ENCODE measurements around the gene TMEM255B. TPM values are rescaled to one million over a fixed set of nuclear protein-coding genes. Genes with fewer than 3 reads are reported as not detected.
A peak's percentile ranks its signal among the peaks of the same experiment; 100 is the strongest.

The TMEM255B gene
- polyA plus RNA-seq, 6 donors from 2014 or later, result 0.05 to 1.5 (median 0.65) TPM

DNA sequence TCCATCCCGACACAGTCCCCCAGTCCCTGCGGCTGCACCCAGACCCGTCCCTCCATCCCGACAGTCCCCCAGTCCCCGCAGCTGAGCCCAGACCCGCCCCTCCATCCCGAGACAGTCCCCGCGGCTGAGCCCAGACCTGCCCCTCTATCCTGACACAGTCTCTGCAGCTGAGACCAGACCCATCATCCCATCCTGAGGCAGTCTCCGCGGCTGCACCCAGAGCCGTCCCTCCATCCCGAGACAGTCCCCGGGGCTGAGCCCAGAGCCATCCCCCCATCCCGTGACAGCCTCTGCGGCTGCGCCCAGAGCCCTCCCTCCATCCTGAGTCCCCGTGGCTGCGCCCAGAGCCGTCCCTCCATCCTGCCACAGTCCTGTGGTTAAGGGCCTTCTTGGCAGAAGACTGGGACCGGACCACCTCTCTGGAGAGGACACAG, 28.8 kb upstream of the TMEM255B start:
- Mint-ChIP-seq H3K4me3 (no peak overlapping the region), H3K36me3 (no peaks in the 10 kb centered on the region), H3K4me1 (peaks cover 0 to 7% (median 5%) of the 10 kb centered on the region in 3 donors), H3K27ac (no peak overlapping the region), H3K27me3 (peaks cover 0 to 14% (median 0%) of the 10 kb centered on the region in 3 donors), H3K9me3 (peaks cover 0 to 4% (median 0%) of the 10 kb centered on the region in 7 donors)
- no peak for DNase-seq
- no peak for ATAC-seq (ENCODE audit: low read depth in 2 of 2)

DNA sequence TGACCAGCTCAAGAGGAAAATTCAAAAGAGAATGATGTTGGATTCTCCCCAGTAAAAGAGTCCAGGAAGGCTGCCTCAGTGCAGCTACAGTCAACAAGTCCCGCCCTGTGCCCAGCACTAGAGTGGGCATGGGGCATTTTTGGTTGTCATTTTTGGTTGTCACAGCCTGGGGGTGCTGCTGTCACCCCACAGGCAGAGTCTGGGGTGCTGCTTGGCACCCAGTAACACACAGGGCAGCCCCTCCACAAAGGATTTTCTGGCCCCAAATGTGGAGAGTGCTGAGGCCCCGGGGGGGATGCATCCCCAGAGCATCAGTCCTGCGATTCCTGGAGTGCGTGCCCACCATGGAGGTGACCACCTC, 28.2 kb upstream of the TMEM255B start:
- ATAC-seq (ENCODE audit: low read depth in 2 of 2), result no peak
- Mint-ChIP-seq H3K4me3 (no peak overlapping the region), H3K36me3 (no peaks in the 10 kb centered on the region), H3K27ac (no peak overlapping the region), H3K4me1 (peaks cover 0 to 7% (median 5%) of the 10 kb centered on the region in 3 donors), H3K27me3 (peaks cover 0 to 14% (median 0%) of the 10 kb centered on the region in 3 donors), H3K9me3 (peaks cover 0 to 4% (median 0%) of the 10 kb centered on the region in 7 donors)
- DNase-seq, result no peak

- no peak for ATAC-seq (ENCODE audit: low read depth in 2 of 2)
- Mint-ChIP-seq H3K36me3 (no peaks in the 10 kb centered on the region), H3K4me1 (peaks cover 0 to 7% (median 5%) of the 10 kb centered on the region in 3 donors), H3K4me3 (no peak overlapping the region), H3K27me3 (peaks cover 0 to 15% (median 0%) of the 10 kb centered on the region in 3 donors), H3K9me3 (peaks cover 0 to 4% (median 0%) of the 10 kb centered on the region in 7 donors), H3K27ac (no peak overlapping the region)
- no peak for DNase-seq
These were observed 27.5 kb upstream of the TMEM255B start for GRCh38 chr13:113731192-113732175.

DNA sequence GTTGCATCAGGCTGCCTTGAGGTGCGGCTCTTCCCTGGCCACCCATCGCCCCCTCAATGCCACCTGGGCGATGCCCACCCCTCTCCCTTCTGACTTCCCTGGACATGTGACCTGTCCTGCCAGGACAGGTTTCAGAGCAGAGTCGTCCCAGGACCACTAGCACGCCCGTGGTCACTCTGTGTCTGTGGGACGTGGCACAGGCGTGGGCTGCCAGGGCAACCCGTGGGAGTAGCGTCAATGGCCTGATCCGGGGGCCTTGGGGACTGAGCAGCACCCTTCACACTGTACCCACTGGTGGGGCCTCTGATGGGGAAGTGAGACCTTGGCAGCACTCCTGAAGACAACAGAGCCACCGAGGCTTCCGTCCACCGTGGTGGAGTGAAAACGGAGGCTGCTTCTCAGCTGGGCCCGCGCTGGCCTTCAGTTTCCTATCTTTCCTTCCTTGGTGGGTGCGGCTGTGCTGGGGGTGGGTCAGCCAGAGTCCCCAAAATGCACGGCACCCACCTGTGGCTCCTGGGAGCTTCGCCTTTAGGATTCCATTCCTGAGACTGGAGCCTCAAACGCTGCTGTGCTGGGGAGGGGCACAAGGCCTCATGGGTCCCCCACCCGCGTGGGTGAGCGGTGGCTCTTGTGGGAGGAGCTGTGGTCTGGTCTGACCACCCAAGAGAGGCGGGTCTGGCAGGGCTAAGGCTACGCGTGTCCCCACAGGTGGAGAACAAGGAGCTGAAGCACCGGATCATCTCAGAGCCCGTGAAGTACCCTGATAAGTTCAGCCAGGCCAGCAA, 26.7 kb upstream of the TMEM255B start:
- peaks cover 0 to 1% (median 0%) of the 10 kb centered on the region in 7 donors for H3K9me3 Mint-ChIP-seq
- H3K27me3 Mint-ChIP-seq, result peaks cover 0 to 20% (median under 1%) of the 10 kb centered on the region in 3 donors
- no peak for DNase-seq
- peak; percentile 49 to 87 for ATAC-seq (ENCODE audit: low read depth in 2 of 2)
- H3K4me1 Mint-ChIP-seq, result peaks cover 0 to 7% (median 5%) of the 10 kb centered on the region in 3 donors
- H3K4me3 Mint-ChIP-seq, result no peak overlapping the region
- peak overlapping the region in 1 of 6 donors; percentile 16 for H3K27ac Mint-ChIP-seq
- H3K36me3 Mint-ChIP-seq, result no peaks in the 10 kb centered on the region

- Mint-ChIP-seq H3K4me3 (no peak overlapping the region), H3K27me3 (peaks cover under 1 to 29% (median 9%) of the 10 kb centered on the region in 3 donors), H3K36me3 (no peaks in the 10 kb centered on the region), H3K27ac (peak overlapping the region in 2 of 6 donors; percentile 16 to 56), H3K9me3 (peaks cover 0 to 1% (median 0%) of the 10 kb centered on the region in 7 donors), H3K4me1 (peaks cover 0 to 7% (median 5%) of the 10 kb centered on the region in 3 donors)
- ATAC-seq (ENCODE audit: low read depth in 2 of 2) (no peak), DNase-seq (no peak)
These were observed 25.8 kb upstream of the TMEM255B start for GRCh38 chr13:113732961-113733950.

GRCh38 chr13:113734099-113734825, 24.8 kb upstream of the TMEM255B start:
- Mint-ChIP-seq H3K27me3 (peaks cover 3 to 21% (median 11%) of the 10 kb centered on the region in 3 donors), H3K4me1 (peaks cover 0 to 7% (median 5%) of the 10 kb centered on the region in 3 donors), H3K4me3 (peak overlapping the region in 1 of 8 donors; percentile 35), H3K36me3 (no peaks in the 10 kb centered on the region), H3K27ac (no peak overlapping the region), H3K9me3 (no peaks in the 10 kb centered on the region)
- ATAC-seq (ENCODE audit: low read depth in 2 of 2) (no peak), DNase-seq (no peak)

DNA sequence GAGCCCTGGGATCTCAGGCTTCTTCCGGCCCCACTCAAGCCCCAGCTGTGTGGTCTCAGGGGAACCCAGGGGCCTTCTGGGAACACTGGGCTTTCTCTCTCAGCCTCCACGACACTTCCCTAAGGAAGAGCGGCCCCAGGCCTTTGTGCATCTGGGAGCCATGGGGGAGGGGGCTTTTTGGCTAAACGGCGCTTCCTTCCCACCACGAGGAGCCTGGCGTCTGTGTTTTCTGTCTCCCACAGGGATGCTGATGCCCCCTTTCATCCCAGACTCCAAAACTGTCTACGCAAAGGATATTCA, 24.2 kb upstream of the TMEM255B start:
- no peak overlapping the region for H3K27ac Mint-ChIP-seq
- peaks cover 0 to 7% (median 5%) of the 10 kb centered on the region in 3 donors for H3K4me1 Mint-ChIP-seq
- no peaks in the 10 kb centered on the region for H3K9me3 Mint-ChIP-seq
- no peaks in the 10 kb centered on the region for H3K36me3 Mint-ChIP-seq
- DNase-seq, result no peak
- ATAC-seq (ENCODE audit: low read depth in 2 of 2), result no peak
- H3K27me3 Mint-ChIP-seq, result peaks cover 3 to 22% (median 16%) of the 10 kb centered on the region in 3 donors
- H3K4me3 Mint-ChIP-seq, result no peak overlapping the region

DNA sequence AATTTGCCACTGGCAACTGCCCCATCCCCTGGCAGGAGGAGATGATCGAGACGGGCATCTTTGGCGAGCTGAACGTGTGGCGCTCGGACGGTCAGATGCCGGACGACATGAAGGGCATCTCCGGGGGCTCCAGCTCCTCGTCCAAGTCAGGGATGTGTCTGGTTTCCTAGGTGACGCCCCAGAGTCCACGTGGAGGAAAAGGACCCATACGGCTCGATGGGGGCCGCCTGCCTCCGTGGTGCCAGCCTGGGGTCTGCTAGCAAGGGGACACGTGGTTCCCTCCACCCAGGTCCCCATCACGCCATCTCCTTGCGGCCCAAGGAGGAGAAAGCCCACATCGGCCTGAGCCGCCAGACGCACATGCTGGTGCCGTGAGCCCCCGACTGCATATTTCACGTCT, 23.8 kb upstream of the TMEM255B start:
- no peak for ATAC-seq (ENCODE audit: low read depth in 2 of 2)
- Mint-ChIP-seq H3K4me1 (peaks cover 0 to 7% (median 5%) of the 10 kb centered on the region in 3 donors), H3K27ac (no peak overlapping the region), H3K36me3 (no peaks in the 10 kb centered on the region), H3K27me3 (peaks cover 3 to 26% (median 20%) of the 10 kb centered on the region in 3 donors), H3K9me3 (no peaks in the 10 kb centered on the region), H3K4me3 (no peak overlapping the region)
- DNase-seq, result no peak

GRCh38 chr13:113735750-113736149, 23.3 kb upstream of the TMEM255B start:
- DNase-seq, result no peak
- H3K9me3 Mint-ChIP-seq, result peaks cover 0 to 2% (median 0%) of the 10 kb centered on the region in 7 donors
- no peak overlapping the region for H3K27ac Mint-ChIP-seq
- H3K27me3 Mint-ChIP-seq, result peaks cover 7 to 31% (median 26%) of the 10 kb centered on the region in 3 donors
- no peak overlapping the region for H3K4me3 Mint-ChIP-seq
- H3K36me3 Mint-ChIP-seq, result no peaks in the 10 kb centered on the region
- ATAC-seq (ENCODE audit: low read depth in 2 of 2), result no peak
- H3K4me1 Mint-ChIP-seq, result peaks cover 2 to 7% (median 6%) of the 10 kb centered on the region in 3 donors

GRCh38 chr13:113736258-113736731, 22.7 kb upstream of the TMEM255B start:
- DNase-seq (no peak), ATAC-seq (ENCODE audit: low read depth in 2 of 2) (no peak)
- Mint-ChIP-seq H3K4me1 (peaks cover 5 to 12% (median 10%) of the 10 kb centered on the region in 3 donors), H3K27me3 (peaks cover 10 to 36% (median 31%) of the 10 kb centered on the region in 3 donors), H3K9me3 (peaks cover 0 to 2% (median 0%) of the 10 kb centered on the region in 7 donors), H3K36me3 (no peaks in the 10 kb centered on the region), H3K4me3 (no peak overlapping the region), H3K27ac (no peak overlapping the region)

- peaks cover 0 to 2% (median 0%) of the 10 kb centered on the region in 7 donors for H3K9me3 Mint-ChIP-seq
- H3K4me1 Mint-ChIP-seq, result peaks cover 5 to 12% (median 8%) of the 10 kb centered on the region in 3 donors
- ATAC-seq (ENCODE audit: low read depth in 2 of 2), result no peak
- DNase-seq, result no peak
- H3K36me3 Mint-ChIP-seq, result no peaks in the 10 kb centered on the region
- H3K4me3 Mint-ChIP-seq, result no peak overlapping the region
- no peak overlapping the region for H3K27ac Mint-ChIP-seq
- H3K27me3 Mint-ChIP-seq, result peaks cover 19 to 47% (median 36%) of the 10 kb centered on the region in 3 donors
These were observed 21.2 kb upstream of the TMEM255B start for GRCh38 chr13:113737803-113738202.
